NB4 (cell line): Measurements from ENCODE around the gene EFCAB12.

Experiments
- DNase-seq: peaks from one replicate; pipeline ENCODE4 v3.0.0; 2010; ENCODE audit warnings: low read depth
- H3K4me3 ChIP-seq: one replicate; pipeline ENCODE4 v1.5.1; 2011; ENCODE audit warnings: mild to moderate bottlenecking, low read depth, low read length, moderate library complexity
- MYC ChIP-seq: IDR thresholded peaks from 2 replicates; pipeline ENCODE4 v1.6.1; 2011; ENCODE audit warnings: low read depth, low read length
- POLR2A ChIP-seq: IDR thresholded peaks from 2 replicates; pipeline ENCODE4 v1.6.1; 2011; ENCODE audit warnings: mild to moderate bottlenecking; ENCODE audit not compliant: insufficient read length; ENCODE audit errors: extremely low read depth
- TF ChIP-seq, protein P1 (sequence below): IDR thresholded peaks from 2 replicates; pipeline ENCODE4 v1.6.1; 2011; ENCODE audit warnings: low read depth, low read length
- TF ChIP-seq, protein P2 (sequence below): IDR thresholded peaks from one replicate; pipeline ENCODE4 v1.5.1; 2012; ENCODE audit warnings: low read depth, low read length

EFCAB12 gene

DNA sequence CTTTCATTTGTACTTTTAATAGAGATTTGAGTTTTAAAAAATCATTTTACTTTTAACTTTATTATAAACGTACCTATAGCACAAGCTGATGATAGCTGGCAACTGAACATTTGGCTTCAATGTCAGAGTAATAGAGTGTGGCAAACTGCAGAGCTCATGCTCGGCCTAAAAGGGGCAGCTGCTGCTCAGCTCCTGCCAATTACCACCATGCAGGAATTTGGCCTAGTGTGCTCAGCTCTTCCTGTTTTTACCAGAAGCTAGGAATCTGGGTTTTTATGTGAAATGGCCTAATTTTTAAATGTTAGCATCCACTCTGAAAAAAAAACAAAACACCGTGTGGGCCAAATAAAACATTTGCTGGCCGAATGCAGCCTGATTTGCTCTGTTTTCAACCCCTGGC is 13.3 kb upstream of the EFCAB12 start:
- DNase-seq: peak; percentile 39
- H3K4me3 ChIP-seq: peak overlapping the region; percentile 84

DNA sequence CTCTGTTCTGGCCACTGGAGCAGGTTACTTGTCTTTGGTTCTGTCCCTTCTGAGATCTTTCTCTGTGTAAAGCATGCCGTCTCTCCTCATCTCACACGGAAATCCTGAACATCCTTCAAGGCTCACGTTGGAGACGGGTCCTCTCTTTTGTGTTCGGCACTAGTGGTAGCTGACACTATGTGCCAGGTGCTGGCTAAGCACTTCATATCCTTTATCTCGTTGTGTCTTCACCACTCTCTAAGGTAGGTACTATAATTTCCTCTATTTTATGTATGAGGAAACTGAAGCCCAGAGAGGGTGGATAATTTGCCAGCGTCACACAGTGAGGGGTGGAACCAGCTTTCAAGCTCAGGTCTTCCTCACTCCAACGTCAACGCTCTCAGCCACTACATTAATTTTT is 12.8 kb upstream of the EFCAB12 start:
- TF ChIP-seq, protein P1, sequence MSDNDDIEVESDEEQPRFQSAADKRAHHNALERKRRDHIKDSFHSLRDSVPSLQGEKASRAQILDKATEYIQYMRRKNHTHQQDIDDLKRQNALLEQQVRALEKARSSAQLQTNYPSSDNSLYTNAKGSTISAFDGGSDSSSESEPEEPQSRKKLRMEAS: no peak
- TF ChIP-seq, protein P2, sequence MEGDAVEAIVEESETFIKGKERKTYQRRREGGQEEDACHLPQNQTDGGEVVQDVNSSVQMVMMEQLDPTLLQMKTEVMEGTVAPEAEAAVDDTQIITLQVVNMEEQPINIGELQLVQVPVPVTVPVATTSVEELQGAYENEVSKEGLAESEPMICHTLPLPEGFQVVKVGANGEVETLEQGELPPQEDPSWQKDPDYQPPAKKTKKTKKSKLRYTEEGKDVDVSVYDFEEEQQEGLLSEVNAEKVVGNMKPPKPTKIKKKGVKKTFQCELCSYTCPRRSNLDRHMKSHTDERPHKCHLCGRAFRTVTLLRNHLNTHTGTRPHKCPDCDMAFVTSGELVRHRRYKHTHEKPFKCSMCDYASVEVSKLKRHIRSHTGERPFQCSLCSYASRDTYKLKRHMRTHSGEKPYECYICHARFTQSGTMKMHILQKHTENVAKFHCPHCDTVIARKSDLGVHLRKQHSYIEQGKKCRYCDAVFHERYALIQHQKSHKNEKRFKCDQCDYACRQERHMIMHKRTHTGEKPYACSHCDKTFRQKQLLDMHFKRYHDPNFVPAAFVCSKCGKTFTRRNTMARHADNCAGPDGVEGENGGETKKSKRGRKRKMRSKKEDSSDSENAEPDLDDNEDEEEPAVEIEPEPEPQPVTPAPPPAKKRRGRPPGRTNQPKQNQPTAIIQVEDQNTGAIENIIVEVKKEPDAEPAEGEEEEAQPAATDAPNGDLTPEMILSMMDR: no peak
- TF ChIP-seq POLR2A: no peak
- no peak for TF ChIP-seq MYC
- peak; percentile 25 for DNase-seq
- H3K4me3 ChIP-seq: peak overlapping the region; percentile 84

More for the DNA sequence above, 13.3 kb upstream of the EFCAB12 start:
- TF ChIP-seq, protein P1: no peak
- TF ChIP-seq POLR2A (no peak), MYC (no peak)

DNA sequence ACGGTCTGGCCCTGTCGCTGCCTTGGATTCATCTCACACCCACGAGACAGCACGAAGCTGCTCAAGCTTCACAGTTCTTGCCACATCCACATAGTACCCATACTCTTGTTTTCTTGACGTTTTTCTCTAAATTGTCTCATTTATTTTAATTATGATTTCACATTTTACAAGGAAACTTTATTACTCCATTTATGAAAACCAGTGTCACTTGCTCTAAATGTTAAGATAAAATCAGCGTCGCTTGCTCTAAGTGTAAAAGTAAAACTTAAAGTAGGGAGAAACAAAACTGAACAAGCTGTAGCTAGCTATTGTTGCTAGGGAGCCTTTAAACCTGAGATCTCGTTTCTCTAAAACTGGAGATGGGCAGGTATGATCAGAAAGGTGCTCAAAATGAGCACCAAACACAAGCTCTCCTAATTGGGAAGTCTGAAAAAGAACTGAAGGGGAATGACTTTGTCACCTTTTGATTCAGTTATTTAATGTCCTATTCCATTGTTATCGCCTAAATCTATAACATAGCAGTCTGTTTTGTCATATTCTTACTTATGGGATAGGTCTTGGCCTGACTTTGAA is 12.3 kb upstream of the EFCAB12 start:
- no peak for DNase-seq
- TF ChIP-seq, protein P2: no peak
- TF ChIP-seq POLR2A: no peak
- no peak for TF ChIP-seq MYC
- TF ChIP-seq, protein P1: no peak; the same call in 1 of the 2 replicates
- H3K4me3 ChIP-seq: peak overlapping the region; percentile 84

DNA sequence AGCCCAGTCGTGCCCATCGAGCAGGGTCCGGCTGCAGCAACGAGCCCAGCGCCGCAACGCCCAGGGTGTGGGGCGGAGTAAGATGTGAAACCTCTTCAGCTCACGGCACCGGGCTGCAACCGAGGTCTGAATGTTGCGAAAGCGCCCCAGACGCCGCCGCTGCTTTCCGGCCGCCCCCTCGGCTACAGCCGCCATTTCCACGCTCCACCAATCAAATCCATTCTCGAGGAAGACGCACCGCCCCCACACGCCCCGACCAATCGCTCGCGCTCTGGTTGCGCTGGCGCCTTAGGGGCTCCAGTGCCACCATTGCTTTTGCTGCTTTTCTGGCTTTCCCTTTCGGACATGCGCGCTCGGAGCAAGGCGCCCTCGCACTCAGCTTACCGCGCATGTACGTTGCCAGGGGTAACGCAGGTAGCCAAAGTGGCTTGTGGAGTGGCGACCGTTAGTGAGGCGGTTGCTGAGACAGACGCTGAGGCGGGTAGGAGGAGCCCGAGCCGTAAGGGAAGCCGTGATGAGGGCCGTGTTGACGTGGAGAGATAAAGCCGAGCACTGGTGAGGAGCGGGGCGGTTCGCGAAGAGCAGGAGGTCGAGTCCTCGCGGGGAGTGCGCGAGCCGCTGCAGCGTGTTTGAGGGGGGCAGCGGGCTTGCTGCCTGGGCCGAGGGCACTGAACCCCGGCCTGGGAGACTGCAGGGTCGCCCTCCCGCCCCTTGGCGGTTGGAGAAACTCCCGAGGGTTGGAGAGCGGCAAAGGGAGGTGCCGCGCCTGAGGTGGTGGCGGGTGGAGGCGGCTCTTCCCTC is 11.6 kb upstream of the EFCAB12 start, which contains the start of the genes IFT122 and MBD4:
Gene IFT122, plus strand, starts transcription at position 408 of the 801 bp plus-strand sequence. Its CDS starts 107 bp downstream, at position 515.
Gene MBD4, minus strand, starts transcription at position 132 of the 801 bp plus-strand sequence. Its CDS starts 115 bp downstream, at position 17.
- peak within 1 kb of the TSS; percentile 95 for H3K4me3 ChIP-seq
- TF ChIP-seq MYC (peak; percentile 70; the same call in 1 of the 2 replicates), POLR2A (peak; percentile 92)
- TF ChIP-seq, protein P2: no peak
- TF ChIP-seq, protein P1: peak; percentile 60; the same call in 1 of the 2 replicates
- peak; percentile 99 for DNase-seq

DNA sequence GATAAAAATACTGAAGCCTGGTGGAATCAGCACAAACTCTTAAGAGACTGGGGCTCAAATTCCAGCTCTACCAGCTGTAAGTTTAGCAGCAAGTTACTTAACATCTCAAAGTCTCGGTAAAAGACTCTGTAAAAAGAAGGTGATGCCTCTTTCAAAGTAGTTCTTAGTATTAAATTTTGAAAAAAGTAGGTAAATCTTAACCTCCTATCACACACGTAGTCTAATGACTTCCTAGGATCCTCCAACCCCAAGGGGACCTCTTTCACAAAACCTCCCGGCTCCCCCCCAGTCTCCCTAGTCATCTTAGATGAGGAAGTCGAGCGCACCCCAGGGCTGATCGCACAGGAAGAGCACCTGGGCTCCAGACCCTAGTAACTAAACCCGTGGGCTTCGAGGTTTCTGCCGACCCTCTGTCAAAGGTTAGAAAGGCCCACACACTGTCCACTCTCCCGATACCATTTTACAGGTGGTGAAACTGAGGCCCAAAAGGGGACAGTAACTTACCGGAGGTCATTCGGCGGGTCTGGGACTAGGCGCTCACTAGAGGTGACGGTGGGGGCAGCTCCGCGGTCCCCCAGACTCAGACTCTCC is 10.9 kb upstream of the EFCAB12 start:
- H3K4me3 ChIP-seq: peak overlapping the region; percentile 95
- peak; percentile 79 for DNase-seq
- TF ChIP-seq POLR2A: no peak
- TF ChIP-seq MYC: no peak
- TF ChIP-seq, protein P1: no peak
- TF ChIP-seq, protein P2: no peak
